A673 (cell line): ENCODE measurements around the gene NMRAL1. TPM values are rescaled to one million over a fixed set of nuclear protein-coding genes. Genes with fewer than 3 reads are reported as not detected.

ENCODE experiments used
- BruUV-seq: library from RNA; stranded (reverse); fragments of 400-500 nt; replicated peaks from 2 replicates; lab custom pipeline; 2021; lab: Mats Ljungman, UMichigan
- CTCF ChIA-PET: fragments of 300-600 bp; sonication (Branson Sonifier 250); formaldehyde crosslinking; loops from one replicate; lab custom pipeline; 2022; ENCODE audit warnings: antibody characterized with exemption; lab: Charles Lee
- POLR2A ChIA-PET: fragments of 300-600 bp; sonication (Branson Sonifier 250); formaldehyde crosslinking; loops from one replicate; lab custom pipeline; 2022; ENCODE audit warnings: antibody characterized with exemption; ENCODE audit not compliant: low non-redundant PET; lab: Charles Lee
- DNase-seq: peaks from one replicate; pipeline ENCODE4 v3.0.0-alpha.2; 2015; ENCODE audit warnings: low spot score
- H3K27ac ChIP-seq: fragments of 200-600 bp; sonication (generic); 2 replicates; pipeline ENCODE4 v1.5.1; 2016; ENCODE audit warnings: mixed run types, low read depth, mild to moderate bottlenecking, mixed read lengths, antibody characterized with exemption, low read length; ENCODE audit not compliant: poor library complexity, severe bottlenecking
- H3K27me3 ChIP-seq: fragments of 200-600 bp; sonication (generic); replicated peaks from 2 replicates; pipeline ENCODE4 v1.6.1; 2017; ENCODE audit warnings: mixed run types, low read depth, mild to moderate bottlenecking, mixed read lengths, antibody characterized with exemption, low read length; ENCODE audit not compliant: insufficient read depth, poor library complexity
- H3K36me3 ChIP-seq: fragments of 200-600 bp; sonication (generic); 2 replicates; pipeline ENCODE4 v1.6.1; 2016; ENCODE audit warnings: mixed run types, mild to moderate bottlenecking, mixed read lengths, antibody characterized with exemption, low read length; ENCODE audit not compliant: insufficient read depth, poor library complexity, severe bottlenecking
- H3K4me1 ChIP-seq: fragments of 200-600 bp; sonication (generic); 2 replicates; pipeline ENCODE4 v1.6.1; 2017; ENCODE audit warnings: mixed run types, mild to moderate bottlenecking, mixed read lengths, antibody characterized with exemption, low read length; ENCODE audit not compliant: insufficient read depth, poor library complexity, severe bottlenecking
- H3K4me3 ChIP-seq: fragments of 200-600 bp; sonication (generic); 2 replicates; pipeline ENCODE4 v1.5.1; 2016; ENCODE audit warnings: low read depth, mixed run types, mild to moderate bottlenecking, mixed read lengths, low read length; ENCODE audit not compliant: poor library complexity, severe bottlenecking
- H3K9me3 ChIP-seq: fragments of 200-600 bp; sonication (generic); 2 replicates; pipeline ENCODE4 v1.6.1; 2016; ENCODE audit warnings: mixed run types, low read depth, mild to moderate bottlenecking, mixed read lengths, antibody characterized with exemption, low read length; ENCODE audit not compliant: poor library complexity, severe bottlenecking
- EZH2 ChIP-seq: fragments of 200-600 bp; sonication (generic); IDR thresholded peaks from 2 replicates; pipeline ENCODE4 v1.6.1; 2017; ENCODE audit warnings: borderline replicate concordance, low read depth, mild to moderate bottlenecking, mixed read lengths, antibody characterized with exemption, low read length; ENCODE audit not compliant: poor library complexity, severe bottlenecking
- intact Hi-C: fragments of 100-400 bp; cut with micrococcal nuclease; formaldehyde crosslinking; loops from one replicate; pipeline ENCODE4 v1.10.0; 2022; ENCODE audit not compliant: unreplicated experiment
- total RNA-seq: library from RNA; stranded (reverse); gene quantifications from 2 replicates; pipeline ENCODE4 v1.2.3, GENCODE V29; 2021
- TF ChIP-seq, protein P1 (sequence below): fragments of 300-800, 200-600 bp; sonication (generic); conservative IDR thresholded peaks from 2 replicates; pipeline ENCODE4 v1.5.1; 2017; ENCODE audit warnings: low read depth, mild to moderate bottlenecking, antibody characterized with exemption, low read length, moderate library complexity, mixed read lengths

NMRAL1 gene
- total RNA-seq, 1 experiment from 2014 or later = 85.8 TPM

DNA sequence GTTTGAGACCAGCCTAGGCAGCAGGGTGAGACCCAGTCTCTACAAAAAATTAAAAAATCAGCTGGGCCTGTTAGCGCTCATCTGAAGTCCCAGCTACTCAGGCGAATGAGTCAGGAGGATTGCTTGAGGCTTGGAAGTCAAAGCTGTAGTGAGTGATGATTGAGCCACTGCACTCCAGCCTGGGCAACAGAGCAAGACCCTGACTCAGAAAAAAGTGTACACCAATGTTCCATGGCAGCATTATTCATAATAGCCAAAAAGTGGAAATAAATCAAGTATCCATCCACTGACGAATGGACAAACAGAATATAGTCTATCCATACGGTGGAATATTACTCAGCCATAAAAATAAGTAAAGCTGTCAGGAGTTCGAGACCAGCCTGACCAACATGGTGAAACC is 2.6 kb downstream of the NMRAL1 start:
- CTCF ChIA-PET = no interaction called here
- no peak for DNase-seq
- Histone ChIP-seq H3K36me3 (peaks cover 22% of the 10 kb centered on the region), H3K4me3 (no peak overlapping the region), H3K4me1 (peaks cover 6% of the 10 kb centered on the region), H3K27me3 (no peaks in the 10 kb centered on the region), H3K9me3 (no peaks in the 10 kb centered on the region), H3K27ac (no peak overlapping the region)
- intact Hi-C loops = no loop called here
- POLR2A ChIA-PET = no interaction called here
- TF ChIP-seq, protein P1, sequence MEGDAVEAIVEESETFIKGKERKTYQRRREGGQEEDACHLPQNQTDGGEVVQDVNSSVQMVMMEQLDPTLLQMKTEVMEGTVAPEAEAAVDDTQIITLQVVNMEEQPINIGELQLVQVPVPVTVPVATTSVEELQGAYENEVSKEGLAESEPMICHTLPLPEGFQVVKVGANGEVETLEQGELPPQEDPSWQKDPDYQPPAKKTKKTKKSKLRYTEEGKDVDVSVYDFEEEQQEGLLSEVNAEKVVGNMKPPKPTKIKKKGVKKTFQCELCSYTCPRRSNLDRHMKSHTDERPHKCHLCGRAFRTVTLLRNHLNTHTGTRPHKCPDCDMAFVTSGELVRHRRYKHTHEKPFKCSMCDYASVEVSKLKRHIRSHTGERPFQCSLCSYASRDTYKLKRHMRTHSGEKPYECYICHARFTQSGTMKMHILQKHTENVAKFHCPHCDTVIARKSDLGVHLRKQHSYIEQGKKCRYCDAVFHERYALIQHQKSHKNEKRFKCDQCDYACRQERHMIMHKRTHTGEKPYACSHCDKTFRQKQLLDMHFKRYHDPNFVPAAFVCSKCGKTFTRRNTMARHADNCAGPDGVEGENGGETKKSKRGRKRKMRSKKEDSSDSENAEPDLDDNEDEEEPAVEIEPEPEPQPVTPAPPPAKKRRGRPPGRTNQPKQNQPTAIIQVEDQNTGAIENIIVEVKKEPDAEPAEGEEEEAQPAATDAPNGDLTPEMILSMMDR = no peak
- no peak for TF ChIP-seq EZH2
- no TSS peak for BruUV-seq

DNA sequence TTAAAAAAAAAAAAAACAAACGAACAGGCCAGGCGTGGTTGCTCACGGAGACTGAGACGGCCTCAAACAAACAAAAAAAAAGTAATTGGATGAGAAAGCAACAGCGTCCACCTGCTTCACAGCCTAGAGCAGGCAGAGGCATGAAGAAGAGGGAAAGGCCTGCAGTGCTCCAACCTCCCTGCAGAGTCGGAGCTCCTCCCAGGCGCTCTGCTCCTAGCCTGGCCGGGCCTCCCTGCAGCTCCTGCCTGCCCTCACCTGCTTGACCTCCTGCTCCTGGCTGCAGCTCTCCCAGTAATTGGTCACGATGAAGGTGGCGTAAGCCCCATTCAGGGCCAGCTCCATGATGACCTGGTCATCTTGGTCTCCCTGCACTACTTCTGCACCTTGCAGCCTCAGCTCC is 5.5 kb downstream of the NMRAL1 start:
- no peaks in the 10 kb centered on the region for H3K27me3 ChIP-seq
- no peak overlapping the region for H3K27ac ChIP-seq
- H3K4me1 ChIP-seq = peaks cover 6% of the 10 kb centered on the region
- peaks cover 47% of the 10 kb centered on the region for H3K36me3 ChIP-seq
- intact Hi-C loops = no loop called here
- no peak overlapping the region for H3K4me3 ChIP-seq
- no peak for DNase-seq
- POLR2A ChIA-PET = no interaction called here
- no TSS peak for BruUV-seq
- CTCF ChIA-PET = no interaction called here
- H3K9me3 ChIP-seq = no peaks in the 10 kb centered on the region
- TF ChIP-seq, protein P1 = no peak
- no peak for TF ChIP-seq EZH2

DNA sequence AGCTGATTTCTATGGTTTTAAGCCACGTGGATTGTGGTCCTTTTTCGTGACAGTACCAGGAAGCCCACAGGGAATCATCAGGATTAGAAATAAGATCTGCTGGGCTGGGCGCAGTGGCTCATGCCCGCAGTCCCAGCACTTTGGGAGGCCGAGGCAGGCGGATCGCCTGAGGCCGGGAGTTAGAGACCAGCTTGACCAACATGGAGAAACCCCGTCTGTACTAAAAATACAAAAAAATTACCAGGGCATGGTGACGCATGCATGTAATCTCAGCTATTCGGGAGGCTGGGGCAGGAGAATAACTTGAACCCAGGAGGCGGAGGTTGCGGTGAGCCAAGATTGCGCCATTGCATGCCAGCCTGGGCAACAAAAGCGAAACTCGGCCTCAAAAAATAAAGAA is 6.5 kb downstream of the NMRAL1 start:
- no peaks in the 10 kb centered on the region for H3K9me3 ChIP-seq
- no peak for DNase-seq
- ChIA-PET POLR2A (interaction anchor here (0.7 kb wide), 1 partner anchor 45 kb away, joined by 4 read pairs; no protein-coding TSS in a partner anchor), CTCF (no interaction called here)
- intact Hi-C loops = no loop called here
- TF ChIP-seq EZH2 = no peak
- TF ChIP-seq, protein P1 = no peak
- H3K4me3 ChIP-seq = no peak overlapping the region
- no TSS peak for BruUV-seq
- H3K36me3 ChIP-seq = peaks cover 53% of the 10 kb centered on the region
- H3K4me1 ChIP-seq = peaks cover 4% of the 10 kb centered on the region
- no peak overlapping the region for H3K27ac ChIP-seq
- no peaks in the 10 kb centered on the region for H3K27me3 ChIP-seq
